Stimulated activated CD8-positive, alpha-beta memory T cell treated with anti-CD3 and anti-CD28 coated beads, Interleukin-7, amount 100 ng/mL, for 4 hours (primary cell): ENCODE measurements around the gene TSPAN2.

Experiments
- DNase-seq, 2 donors: peaks; one replicate each; pipeline ENCODE4 v3.0.0-alpha.2; 2020; ENCODE audit warnings: low read depth in 2 of 2

Gene TSPAN2

GRCh38 chr1:115074839-115075534, 14.3 kb downstream of the TSPAN2 start:
- DNase-seq: no peak

GRCh38 chr1:115073298-115074087, 15.8 kb downstream of the TSPAN2 start:
- no peak for DNase-seq

DNA sequence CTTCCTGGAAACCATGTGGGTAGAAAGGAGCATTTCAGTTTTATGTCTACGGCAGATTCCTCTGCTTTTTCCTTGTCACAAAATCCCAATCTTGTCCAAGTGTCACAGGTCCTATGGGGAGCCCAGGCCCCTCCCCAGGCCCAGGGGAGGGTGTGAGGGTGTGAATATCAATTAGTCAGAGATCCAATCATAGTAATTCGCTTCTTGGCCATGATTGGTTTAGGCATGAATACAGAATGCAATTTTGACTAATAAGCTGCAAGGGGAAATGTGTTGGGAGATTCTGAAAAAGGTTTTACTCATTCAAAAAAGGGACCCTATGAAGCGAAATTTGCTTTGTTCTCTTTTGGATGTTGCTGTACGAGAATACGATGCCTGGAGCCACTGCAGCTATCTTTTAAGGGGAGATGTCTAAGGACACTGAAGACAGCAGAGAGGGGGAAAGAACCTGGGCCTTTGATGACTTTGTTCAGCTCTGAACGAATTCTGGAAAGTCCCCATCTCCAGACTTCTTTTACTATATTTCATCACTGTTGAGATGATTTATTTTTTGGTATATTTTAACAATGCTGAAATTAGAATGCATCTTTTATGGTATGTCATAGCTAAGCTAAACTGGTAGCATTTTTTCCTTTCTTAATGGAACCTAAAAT, 18.2 kb downstream of the TSPAN2 start:
- no peak for DNase-seq

GRCh38 chr1:115069659-115070308, 19.5 kb downstream of the TSPAN2 start:
- DNase-seq: no peak

DNA sequence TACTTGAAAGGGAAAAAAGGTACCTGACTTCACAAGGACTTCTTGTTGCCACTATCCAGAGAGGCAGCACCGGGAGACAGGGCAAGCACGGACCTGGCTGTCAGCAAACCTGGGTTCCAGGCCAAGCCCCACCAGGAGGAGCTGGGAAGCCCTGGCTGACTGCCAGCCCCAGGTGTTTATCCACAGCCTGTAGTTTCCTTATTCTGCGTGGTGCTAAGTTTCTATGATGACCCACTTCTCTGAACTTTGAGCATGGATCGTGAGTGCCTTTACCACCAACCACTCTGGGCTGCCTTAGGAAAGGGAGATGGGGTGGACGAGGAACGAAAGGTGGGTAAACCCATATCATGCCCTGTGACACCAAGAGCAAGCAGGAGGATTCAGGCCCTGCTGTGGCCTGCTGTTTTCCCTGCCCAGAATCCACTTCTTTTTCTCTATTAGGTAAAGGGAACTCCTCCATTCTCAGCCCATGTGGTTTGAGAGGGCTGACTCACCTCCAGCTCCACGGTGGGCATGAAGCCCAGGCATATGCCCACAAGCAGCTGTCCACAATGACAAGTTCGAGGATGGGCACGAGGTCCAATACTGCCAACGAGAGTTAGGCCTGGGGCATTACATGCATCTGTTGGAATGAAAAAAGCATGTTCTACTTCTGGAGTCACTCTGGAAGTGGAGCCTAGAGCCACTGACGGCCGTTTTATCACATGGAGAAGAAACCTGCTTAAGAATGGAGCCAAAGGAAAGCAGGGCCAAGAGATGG, 20.3 kb downstream of the TSPAN2 start:
- no peak for DNase-seq

DNA sequence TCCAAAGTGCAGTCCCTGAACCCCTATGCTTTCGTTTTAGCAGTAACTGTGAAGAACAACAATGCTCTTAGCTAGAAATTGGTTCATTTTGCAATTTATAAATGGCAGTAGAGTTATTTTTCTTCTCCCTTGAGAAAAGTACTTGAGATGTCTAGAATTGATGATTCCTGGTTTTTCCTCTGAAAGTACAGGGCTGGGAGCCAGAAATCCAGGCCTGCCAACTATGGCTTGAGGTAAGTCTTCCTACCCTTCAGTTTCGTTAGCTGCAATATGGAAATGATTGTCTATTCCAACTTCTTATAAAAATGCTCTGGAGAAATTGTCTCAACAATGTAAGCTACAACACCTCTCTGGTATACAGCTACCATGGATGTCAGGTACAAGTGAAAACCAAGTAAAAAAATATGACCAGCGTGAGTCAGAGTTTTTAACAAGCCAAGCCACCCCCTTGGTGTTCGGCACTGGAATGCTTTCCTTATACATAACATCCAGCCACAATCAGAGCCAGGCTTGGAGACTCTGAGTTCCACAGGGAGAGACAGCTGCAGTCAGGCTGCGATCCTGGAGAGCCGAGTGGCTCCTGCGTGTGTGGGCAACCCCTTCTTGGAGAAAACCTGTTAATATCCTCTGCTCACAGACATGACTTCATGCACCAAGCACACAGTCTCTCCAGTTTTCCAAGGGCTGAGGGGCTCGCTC, 22.0 kb downstream of the TSPAN2 start:
- no peak for DNase-seq

GRCh38 chr1:115065021-115065420, 24.3 kb downstream of the TSPAN2 start:
- DNase-seq: no peak

DNA sequence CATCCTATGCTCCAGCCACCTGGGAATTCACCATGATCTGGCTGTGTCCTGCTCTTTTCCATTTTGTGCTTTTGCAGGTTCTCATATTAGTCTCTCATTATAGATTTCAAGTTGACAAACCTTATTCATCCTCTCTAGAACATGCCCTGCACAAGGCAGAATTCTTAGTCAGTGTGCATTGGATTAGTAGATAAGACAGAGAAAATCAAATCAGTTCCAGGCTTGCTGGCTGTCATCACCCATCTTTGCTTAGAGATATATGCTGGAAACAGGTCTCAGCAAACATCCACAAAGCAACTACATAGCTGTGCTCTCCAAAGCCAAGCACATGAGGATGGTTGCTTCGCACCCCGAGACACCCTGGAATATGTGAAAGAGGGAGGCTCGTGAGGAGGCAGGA, 24.8 kb downstream of the TSPAN2 start:
- no peak for DNase-seq

DNA sequence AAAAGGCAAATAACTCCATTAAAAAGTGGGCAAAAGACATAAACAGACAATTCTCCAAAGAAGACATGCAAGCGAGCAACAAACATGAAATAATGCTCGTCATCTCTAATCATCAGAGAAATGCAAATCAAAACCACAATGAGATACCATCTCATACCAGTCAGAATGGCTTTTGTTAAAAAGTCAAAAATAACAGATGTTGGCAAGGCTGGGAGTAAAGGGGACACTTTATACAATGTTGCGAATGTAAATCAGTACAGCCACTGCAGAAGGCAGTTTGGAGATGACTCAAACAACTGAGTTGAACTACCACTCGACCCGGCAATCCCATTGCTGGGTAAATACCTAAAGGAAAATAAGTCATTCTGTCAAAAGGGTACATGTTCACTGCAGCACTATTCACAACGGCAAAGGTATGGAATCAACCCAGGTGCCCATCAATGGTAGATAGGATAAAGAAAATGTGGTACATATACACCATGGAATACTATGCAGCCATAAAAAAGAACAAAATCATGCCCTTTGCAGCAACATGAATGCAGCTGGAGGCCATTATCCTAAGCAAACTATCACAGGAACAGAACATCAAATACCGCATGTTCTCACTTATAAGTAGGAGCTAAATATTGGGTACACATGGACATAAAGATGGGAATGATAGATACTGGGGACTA, 25.9 kb downstream of the TSPAN2 start:
- DNase-seq: no peak

- DNase-seq: peak; percentile 87 to 88
Measured at GRCh38 chr1:115062542-115063004, 26.7 kb downstream of the TSPAN2 start.

DNA sequence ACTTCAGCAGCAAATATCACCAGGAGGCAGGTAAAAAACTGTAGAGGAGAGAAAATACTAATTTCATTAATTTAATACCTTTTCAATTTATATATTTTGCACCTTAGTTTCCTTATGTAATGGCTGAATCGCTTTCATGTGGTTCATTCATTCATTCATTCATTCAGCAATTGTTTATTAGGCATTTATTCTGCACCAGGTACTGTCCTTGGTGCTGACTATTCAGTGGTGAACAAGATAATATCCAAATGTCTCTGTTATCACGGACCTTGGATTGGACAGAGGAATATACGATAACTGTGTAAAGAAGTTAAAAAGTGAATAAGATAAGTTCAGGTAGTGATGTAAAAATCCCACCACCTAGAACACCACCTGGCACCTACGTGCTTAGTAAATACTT, 28.8 kb downstream of the TSPAN2 start:
- no peak for DNase-seq

GRCh38 chr1:115059316-115059715, 30.0 kb downstream of the TSPAN2 start:
- DNase-seq: no peak

- no peak for DNase-seq
Measured at GRCh38 chr1:115057661-115058254, 31.5 kb downstream of the TSPAN2 start.

GRCh38 chr1:115056395-115056798, 32.9 kb downstream of the TSPAN2 start:
- no peak for DNase-seq

- peak; percentile 22 to 26 for DNase-seq
Measured at GRCh38 chr1:115052454-115053083, 36.7 kb downstream of the TSPAN2 start.

DNA sequence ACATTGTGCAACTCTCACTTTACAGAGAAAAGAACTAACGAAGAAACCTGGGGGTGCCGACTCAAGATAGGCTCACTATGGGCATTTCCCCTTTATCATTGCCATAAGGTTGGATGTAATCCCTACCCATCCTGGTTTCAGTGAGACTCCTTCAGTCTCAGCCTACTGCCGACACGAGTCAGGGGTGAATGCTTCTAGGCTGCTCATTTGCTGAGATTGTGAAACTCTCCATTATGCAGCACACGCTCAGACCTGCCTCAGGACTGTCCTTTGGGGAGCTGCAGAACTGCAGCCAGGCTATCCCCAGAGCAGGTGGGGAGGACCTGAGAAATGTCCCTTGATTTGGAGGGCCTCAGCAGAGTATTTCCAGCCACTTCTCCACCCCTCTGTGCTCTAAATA, 37.5 kb downstream of the TSPAN2 start:
- DNase-seq: no peak

DNA sequence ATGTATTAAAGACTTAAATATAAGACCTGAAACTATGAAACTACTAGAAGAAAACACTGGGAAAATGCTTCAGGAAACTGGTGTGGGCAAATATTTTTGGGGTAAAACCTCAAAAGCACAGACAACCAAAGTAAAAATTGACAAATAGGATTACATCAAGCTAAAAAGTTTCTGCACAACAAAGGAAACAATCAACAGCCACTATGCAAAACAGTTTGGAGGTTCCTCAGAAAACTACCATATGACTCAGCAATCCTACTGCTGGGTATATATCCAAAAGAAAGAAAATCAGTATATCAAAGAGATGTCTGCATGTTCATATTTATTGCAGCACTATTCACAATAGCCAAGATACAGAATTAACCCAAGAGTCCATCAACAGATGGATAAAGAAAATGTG, 42.6 kb downstream of the TSPAN2 start:
- DNase-seq: no peak

GRCh38 chr1:115041654-115042053, 47.6 kb downstream of the TSPAN2 start:
- DNase-seq: no peak

DNA sequence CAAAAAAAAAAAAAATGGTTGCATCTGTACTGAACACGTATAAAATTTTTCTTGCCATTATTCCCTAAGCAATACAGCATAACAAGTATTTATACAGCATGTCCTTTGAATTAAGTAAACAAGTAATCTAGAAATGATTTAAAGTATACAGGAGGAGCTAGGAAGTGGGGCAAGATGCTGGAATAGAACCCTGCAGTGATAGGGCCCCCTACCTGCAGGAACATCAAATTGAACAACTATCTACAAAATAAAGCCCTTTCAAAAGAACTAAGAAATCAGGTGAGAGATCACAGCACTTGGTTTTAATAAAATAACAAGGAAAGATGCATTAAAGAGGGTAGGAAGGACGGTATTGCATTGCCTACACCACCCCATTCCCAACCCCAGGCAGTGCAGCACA, 48.8 kb downstream of the TSPAN2 start:
- DNase-seq: no peak
